Measurements from ENCODE around the gene TRIO.

The TRIO gene

GRCh38 chr5:14273207-14273767 is 130.1 kb downstream of the TRIO start:
- no peak for DNase-seq

GRCh38 chr5:14276380-14276779 is 133.2 kb downstream of the TRIO start:
- no peak for DNase-seq

- DNase-seq = no peak
These were observed 134.5 kb downstream of the TRIO start for GRCh38 chr5:14277385-14278320.

GRCh38 chr5:14280294-14280854 is 137.2 kb downstream of the TRIO start:
- no peak for DNase-seq

GRCh38 chr5:14281746-14282181 is 138.6 kb downstream of the TRIO start:
- no peak for DNase-seq

GRCh38 chr5:14283139-14283538 is 140.0 kb downstream of the TRIO start:
- DNase-seq = no peak

- no peak for DNase-seq
These were observed 141.4 kb downstream of the TRIO start for GRCh38 chr5:14284392-14285148.

- DNase-seq = no peak
These were observed 142.9 kb downstream of the TRIO start for GRCh38 chr5:14286007-14286406.

- no peak for DNase-seq
These were observed 143.7 kb downstream of the TRIO start for GRCh38 chr5:14286574-14287421.

GRCh38 chr5:14292766-14293658 is 149.9 kb downstream of the TRIO start:
- no peak for DNase-seq

GRCh38 chr5:14295610-14296009 is 152.5 kb downstream of the TRIO start:
- DNase-seq = no peak

- no peak for DNase-seq
These were observed 153.6 kb downstream of the TRIO start for GRCh38 chr5:14296533-14297331.

GRCh38 chr5:14297697-14298096 is 154.6 kb downstream of the TRIO start:
- DNase-seq = no peak

GRCh38 chr5:14298126-14298847 is 155.1 kb downstream of the TRIO start:
- DNase-seq = no peak

- no peak for DNase-seq
These were observed 156.5 kb downstream of the TRIO start for GRCh38 chr5:14299666-14300065.

- DNase-seq = no peak
These were observed 158.0 kb downstream of the TRIO start for GRCh38 chr5:14301186-14301585.

- DNase-seq = no peak
These were observed 159.2 kb downstream of the TRIO start for GRCh38 chr5:14302330-14302729.

GRCh38 chr5:14305045-14305444 is 161.9 kb downstream of the TRIO start:
- no peak for DNase-seq

GRCh38 chr5:14306329-14306815 is 163.2 kb downstream of the TRIO start:
- DNase-seq = no peak
